ENCODE data around the gene EYS.

- TF ChIP-seq CTCF (IDR thresholded peaks at IDR 0.05; ENCODE audit: low read depth, low read length, missing input control) (no peak), RAD21 (IDR thresholded peaks at IDR 0.05) (no peak), EGR1 (IDR thresholded peaks at IDR 0.05; ENCODE audit: low read depth in 2 of 2) (no peak), GABPA (IDR thresholded peaks at IDR 0.05 in 1 of 2, conservative IDR thresholded peaks at IDR 0.05 in 1 of 2) (no peak), ATF3 (IDR thresholded peaks at IDR 0.05) (no peak), MAX (IDR thresholded peaks at IDR 0.05) (no peak), YY1 (IDR thresholded peaks at IDR 0.05) (no peak), SP1 (IDR thresholded peaks at IDR 0.05) (no peak), TAF1 (conservative IDR thresholded peaks at IDR 0.05) (no peak), RXRA (IDR thresholded peaks at IDR 0.05) (no peak), FOXA1 (IDR thresholded peaks at IDR 0.05) (no peak), REST (IDR thresholded peaks at IDR 0.05) (no peak)
These were observed 1416.2 kb downstream of the EYS start for GRCh38 chr6:64290867-64291266.
